Fibroblast of skin of left biceps (primary cell): Measurements from ENCODE around the gene CSF3.
"Not testable (repeated sequence)": the region's sequence is repeated elsewhere in the genome, so short reads cannot be mapped to it uniquely, and the experiment has no call there.

Experiments used
- DNase-seq, 2 experiments: peaks; one replicate each; pipeline ENCODE4 v3.0.0-alpha.2; 2013; ENCODE audit warnings: low read depth in 2 of 2

The CSF3 gene

DNA sequence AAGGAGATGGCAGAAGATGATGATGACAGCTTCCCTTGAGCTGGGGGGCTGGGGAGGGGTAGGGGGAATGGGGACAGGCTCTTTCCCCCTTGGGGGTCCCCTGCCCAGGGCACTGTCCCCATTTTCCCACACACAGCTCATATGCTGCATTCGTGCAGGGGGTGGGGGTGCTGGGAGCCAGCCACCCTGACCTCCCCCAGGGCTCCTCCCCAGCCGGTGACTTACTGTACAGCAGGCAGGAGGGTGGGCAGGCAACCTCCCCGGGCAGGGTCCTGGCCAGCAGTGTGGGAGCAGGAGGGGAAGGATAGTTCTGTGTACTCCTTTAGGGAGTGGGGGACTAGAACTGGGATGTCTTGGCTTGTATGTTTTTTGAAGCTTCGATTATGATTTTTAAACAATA is 17.7 kb upstream of the CSF3 start:
- DNase-seq = no peak

DNA sequence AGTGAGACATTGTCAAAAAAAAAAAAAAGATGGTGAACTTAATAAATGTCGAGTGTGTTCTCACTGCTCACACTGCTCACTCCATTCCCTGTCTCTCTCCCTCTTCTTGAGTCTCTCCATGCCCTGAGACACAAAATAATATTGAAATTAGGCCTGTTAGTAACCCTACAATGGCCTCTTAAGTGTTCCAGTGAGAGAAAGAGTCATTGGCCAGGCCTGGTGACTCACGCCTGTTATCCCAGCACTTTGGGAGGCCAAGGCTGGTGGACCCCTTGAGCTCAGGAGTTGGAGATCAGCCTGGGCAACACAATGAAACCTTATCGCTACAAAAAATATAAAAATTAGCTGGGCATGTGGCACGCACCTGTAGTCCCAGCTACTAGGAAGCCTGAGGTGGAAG is 16.2 kb upstream of the CSF3 start:
- DNase-seq = no peak

DNA sequence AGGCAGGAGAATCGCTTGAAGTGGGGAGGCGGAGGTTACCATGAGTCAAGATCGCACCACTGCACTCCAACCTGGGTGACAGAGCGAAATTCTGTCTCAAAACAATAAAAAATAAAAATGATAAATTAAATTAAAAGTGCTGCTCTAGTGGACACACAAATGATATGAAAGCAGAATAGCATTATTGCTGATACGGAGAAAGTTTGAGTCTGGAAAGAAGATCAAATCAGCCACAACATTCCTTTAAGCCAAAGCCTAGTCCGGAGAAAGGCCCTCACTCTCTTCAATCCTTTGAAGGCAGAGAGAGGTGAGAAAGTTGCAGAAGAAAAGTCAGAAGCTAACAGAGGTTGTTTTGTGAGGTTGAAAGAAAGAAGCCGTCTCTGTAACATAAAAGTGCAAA is 15.1 kb upstream of the CSF3 start:
- DNase-seq = no peak

DNA sequence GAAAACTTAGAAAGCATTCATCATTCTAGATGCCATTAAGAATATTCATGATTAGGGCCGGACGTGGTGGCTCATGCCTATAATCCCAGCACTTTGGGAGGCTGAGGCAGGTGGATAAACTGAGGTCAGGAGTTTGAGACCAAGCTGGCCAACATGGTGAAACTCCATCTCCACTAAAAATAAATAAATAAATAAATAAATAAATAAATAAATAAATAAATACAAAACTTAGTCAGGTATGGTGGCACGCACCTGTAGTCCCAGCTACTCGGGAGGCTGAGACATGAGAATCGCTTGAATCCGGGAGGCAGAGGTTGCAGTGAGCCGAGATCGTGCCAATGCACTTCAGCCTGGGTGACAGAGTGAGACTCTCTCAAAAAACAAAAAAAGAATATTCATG is 13.9 kb upstream of the CSF3 start:
- DNase-seq = not testable (repeated sequence)

DNA sequence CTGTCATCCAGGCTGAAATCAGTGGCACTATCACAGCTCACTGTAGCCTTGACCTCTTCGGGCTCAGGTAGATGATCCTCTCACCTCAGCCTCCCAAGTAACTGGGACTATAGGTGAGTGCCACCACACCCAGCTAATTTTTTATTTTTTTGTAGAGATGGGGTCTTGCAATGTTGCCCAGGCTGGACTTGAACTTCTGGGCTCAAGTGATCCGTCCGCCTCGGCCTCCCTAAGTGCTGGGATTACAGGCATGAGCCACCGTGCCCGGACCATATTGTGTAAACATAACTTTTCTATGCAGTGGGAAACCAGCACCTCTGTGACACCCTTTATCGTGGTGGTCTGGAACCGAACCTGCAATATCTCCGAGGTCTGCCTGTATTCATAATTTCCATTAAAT is 11.2 kb upstream of the CSF3 start:
- no peak for DNase-seq

DNA sequence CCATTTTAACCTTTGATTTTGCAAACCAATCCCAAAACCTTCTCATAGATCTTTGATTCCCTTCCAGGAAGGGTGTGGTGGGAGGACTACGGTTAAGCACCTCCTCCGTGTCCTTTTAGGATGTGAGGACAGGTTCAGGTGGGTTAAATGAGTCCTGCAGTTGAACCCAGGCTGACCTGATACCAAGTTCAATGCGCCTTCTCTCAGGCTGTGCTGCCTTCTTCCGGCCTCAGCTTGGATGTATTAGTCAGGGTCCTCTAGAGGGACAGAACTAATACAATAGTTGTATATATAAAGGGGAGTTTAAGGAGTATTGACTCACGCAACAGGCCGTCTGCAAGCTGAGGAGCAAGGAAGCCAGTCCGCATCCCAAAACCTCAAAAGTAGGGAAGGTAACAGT is 10.5 kb upstream of the CSF3 start:
- no peak for DNase-seq

DNA sequence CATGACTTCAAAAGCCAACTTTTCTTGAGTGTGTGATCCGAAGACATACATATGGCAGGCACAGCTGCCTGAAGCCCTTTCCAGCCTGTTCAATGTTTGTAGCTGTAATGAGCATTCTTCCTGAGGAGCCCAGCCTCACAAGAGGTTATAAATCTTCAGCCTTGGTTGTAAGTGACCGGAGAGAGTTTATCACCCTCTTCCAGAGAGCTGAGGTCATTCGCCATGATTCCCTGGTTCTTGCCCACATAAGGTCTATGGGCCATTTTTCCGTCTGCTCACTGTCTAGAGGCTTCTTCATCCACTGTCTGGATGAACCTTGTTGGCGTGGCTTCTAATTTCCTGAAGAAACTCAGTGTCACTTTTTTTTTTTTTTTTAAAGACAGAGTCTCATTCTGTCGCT is 9.7 kb upstream of the CSF3 start:
- no peak for DNase-seq

DNA sequence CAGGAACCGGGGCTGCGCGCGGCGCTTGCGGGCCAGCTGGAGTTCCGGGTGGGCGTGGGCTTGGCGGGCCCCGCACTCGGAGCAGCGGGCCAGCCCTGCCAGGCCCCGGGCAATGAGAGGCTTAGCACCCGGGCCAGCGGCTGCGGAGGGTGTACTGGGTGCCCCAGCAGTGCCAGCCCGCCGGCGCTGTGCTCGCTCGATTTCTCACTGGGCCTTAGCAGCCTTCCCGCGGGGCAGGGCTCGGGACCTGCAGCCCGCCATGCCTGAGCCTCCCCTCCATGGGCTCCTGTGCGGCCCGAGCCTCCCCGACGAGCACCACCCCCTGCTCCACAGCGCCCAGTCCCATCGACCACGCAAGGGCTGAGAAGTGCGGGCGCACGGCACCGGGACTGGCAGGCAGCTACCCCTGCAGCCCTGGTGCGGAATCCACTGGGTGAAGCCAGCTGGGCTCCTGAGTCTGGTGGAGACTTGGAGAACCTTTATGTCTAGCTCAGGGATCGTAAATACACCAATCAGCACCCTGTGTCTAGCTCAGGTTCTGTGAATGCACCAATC is 4.2 kb upstream of the CSF3 start:
- DNase-seq = not testable (repeated sequence)

DNA sequence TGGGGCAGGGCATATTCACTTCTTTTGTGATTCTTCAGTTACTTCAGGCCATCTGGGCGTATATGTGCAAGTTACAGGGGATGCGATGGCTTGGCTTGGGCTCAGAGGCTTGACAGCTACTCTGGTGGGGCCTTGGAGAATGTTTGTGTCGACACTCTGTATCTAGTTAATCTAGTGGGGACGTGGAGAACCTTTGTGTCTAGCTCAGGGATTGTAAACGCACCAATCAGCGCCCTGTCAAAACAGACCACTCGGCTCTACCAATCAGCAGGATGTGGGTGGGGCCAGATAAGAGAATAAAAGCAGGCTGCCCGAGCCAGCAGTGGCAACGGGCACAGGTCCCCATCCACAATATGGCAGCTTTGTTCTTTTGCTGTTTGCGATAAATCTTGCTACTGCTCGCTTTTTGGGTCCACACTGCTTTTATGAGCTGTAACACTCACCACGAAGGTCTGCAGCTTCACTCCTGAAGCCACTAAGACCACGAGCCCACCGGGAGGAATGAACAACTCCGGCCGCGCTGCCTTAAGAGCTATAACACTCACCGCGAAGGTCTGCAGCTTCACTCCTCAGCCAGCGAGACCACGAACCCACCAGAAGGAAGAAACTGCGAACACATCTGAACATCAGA is 3.1 kb upstream of the CSF3 start:
- DNase-seq = not testable (repeated sequence)

DNA sequence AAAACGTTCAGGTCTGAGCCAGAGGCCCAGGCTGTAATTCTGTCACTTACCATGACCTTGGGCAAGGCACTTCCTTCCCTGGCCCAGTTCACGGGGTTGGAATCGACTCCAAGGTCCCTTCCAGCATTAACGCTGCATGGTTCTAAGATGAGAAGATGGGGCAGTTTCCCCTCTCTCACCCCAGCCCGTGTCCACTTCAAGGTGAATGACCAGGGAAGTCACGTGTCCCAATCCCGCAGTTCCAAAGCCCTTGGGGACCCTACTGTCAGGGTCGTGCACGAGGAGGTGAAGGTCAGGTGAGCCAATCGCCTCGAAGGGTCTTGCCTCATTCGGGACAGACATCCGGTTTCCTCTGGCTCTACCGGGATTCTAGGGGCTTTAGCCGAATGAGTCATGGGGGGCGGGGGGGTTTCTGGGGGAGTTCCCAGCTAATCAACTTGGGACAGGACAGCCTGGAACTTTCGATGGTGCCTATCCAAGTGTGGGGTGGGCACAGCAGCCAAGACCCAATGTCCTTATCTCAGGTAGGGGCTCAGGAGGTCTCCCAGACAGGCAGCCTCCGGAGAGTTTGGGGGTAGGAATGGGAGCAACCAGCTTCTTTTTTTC is 762 bp upstream of the CSF3 start:
- no peak for DNase-seq

DNA sequence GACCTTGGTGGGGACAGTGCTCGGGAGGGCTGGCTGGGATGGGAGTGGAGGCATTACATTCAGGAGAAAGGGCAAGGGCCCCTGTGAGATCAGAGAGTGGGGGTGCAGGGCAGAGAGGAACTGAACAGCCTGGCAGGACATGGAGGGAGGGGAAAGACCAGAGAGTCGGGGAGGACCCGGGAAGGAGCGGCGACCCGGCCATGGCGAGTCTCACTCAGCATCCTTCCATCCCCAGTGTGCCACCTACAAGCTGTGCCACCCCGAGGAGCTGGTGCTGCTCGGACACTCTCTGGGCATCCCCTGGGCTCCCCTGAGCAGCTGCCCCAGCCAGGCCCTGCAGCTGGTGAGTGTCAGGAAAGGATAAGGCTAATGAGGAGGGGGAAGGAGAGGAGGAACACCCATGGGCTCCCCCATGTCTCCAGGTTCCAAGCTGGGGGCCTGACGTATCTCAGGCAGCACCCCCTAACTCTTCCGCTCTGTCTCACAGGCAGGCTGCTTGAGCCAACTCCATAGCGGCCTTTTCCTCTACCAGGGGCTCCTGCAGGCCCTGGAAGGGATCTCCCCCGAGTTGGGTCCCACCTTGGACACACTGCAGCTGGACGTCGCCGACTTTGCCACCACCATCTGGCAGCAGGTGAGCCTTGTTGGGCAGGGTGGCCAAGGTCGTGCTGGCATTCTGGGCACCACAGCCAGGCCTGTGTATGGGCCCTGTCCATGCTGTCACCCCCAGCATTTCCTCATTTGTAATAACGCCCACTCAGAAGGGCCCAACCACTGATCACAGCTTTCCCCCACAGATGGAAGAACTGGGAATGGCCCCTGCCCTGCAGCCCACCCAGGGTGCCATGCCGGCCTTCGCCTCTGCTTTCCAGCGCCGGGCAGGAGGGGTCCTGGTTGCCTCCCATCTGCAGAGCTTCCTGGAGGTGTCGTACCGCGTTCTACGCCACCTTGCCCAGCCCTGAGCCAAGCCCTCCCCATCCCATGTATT is 1.1 kb downstream of the CSF3 start:
- DNase-seq = no peak

DNA sequence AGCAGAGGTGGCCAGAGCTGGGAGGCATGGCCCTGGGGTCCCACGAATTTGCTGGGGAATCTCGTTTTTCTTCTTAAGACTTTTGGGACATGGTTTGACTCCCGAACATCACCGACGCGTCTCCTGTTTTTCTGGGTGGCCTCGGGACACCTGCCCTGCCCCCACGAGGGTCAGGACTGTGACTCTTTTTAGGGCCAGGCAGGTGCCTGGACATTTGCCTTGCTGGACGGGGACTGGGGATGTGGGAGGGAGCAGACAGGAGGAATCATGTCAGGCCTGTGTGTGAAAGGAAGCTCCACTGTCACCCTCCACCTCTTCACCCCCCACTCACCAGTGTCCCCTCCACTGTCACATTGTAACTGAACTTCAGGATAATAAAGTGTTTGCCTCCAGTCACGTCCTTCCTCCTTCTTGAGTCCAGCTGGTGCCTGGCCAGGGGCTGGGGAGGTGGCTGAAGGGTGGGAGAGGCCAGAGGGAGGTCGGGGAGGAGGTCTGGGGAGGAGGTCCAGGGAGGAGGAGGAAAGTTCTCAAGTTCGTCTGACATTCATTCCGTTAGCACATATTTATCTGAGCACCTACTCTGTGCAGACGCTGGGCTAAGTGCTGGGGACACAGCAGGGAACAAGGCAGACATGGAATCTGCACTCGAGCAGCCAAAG is 2.3 kb downstream of the CSF3 start:
- no peak for DNase-seq

DNA sequence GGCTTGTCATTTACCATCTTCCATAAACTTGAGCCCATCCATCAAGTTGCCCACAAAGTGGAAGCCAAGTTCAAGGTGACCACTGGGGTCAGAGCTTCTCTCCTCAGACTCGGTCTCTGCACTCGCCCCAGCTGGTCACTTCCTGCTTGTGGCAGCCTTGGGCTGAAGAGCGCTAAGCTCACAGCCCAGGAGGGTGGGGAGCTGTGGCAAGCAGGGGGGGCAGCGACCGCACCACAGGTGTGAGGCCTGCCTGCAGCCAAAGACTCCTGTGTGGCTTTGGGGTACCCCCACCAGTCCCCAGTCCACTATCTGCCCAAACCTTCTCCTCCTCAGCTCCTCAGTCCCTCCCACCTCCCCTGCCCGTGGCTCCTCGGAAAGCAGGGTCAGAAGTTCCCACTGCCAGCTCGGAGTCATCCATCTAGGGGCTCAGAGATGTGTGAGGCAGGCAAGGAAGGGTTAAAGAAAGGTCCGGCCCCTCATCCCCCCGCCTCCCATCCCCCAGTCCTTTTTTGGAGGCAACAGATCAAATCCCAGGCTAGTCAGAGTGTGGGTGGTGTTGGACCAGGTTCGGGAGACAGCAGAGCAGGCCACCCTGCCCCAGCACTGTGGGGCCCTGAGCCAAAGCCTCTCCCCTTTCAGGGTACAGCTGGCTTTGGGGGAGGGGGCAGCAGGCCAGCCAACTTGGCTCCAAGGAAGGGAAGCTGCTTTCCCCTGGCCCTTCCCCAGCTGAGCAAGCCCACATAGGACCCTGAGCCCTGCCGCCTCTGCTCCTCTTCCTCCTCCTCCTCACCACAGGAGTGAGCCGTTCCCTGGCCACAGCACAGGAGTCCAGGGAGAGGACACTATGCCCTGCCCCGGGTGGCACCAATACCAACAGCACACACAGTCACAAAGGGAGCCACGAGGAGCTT is 3.2 kb downstream of the CSF3 start:
- no peak for DNase-seq

DNA sequence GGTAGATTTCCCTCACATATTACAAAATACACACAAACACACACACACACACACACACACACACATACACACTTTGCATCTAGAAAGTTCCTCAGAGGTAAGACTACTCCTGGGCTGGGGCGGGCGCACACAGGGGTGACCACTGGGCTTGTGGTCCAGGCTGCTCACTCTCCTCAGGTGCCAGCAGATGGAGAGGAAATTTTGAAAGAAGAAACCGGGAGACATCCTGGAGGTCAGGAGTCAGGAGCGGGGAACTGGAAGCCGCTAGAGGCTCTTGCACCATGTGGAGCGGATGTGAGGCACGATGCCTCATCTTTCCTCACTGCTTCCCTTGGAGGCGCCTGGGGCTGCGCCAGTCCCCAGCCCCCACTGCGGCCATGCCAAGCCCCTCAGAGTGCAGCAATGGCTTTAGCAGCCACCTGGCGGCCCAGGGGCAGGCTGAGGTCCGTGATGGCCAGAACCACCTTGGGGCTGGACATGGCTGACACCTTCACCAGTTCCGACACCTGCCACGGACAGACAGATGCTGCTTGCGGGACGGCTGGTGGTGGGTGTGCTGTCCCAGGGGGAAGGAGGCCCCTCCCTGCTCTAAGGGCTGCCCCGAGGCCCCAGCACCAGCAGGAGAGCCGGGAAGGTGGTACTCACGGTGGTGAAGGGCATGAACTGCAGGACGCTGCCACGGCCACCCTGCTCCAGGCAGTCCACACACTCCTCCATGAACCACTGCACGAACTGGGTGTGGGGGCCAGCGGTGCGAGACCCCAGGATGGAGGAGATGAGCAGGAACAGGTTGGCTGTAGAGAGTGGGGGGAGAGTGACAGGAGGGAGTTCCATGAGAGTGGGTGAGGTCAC is 4.1 kb downstream of the CSF3 start:
- no peak for DNase-seq

DNA sequence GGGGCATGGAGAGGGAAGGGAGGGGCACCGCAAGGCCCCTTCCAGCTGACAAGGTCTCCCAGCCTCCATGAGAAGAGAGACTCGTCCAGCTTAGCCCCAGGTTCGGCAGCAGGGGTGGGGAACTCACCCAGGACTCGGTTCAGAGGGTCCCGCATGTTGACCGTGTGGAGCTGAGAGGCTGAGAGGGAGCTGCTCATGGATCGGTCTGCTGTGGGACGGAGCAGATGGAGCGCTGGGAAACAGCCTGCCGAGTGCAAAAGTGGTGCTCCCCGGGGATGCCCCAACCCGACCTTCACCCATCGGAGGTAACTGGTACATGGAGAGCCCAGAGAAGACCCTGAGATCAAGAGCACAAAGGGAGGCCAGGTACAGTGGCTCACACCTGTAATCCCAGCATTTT is 4.9 kb downstream of the CSF3 start:
- no peak for DNase-seq

DNA sequence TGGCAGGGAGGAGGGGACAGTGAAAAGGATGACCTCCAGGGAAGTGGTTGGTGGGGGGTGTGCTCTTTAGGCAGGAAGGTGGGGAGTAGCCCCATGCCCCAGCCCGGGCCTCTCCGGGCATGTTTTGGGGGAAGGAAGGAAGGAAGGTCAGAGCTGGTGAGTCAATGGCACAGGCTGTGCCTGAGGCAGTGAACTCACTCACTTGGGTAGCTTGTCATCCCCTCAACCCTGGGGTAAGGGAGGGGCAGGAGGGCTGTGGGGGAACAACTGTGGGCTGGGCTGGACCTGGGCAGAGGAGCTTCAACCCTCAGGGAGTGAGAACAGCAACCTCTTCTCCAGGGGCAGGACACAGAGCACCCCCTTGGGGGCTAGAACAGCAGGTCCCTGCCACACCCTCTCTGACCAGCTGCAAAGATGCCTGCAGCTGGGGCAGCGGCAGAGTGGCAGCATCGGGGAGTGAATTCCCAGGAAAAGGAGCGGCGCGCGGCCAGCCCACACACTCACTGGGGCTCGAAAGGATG is 6.3 kb downstream of the CSF3 start:
- no peak for DNase-seq

DNA sequence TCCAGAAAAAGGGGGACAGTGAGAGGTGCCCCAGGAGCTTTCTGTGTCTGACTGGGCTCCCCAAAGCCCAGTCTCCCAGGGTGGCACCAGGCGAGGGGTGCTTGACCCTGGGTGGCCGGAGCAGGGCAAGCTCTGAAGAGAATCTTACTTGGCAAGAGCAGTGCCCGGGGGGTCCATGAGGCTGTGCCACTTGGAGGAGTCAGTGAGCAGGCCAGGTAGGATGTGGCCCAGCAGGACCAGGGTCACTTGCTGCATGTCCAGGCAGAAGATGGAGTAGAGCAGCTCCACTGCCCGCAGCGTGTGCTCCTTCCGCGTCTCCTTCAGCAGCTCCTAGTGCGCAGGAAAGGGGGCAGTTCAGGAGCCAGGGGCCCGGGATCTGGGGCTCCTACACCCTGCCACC is 7.3 kb downstream of the CSF3 start:
- DNase-seq = no peak

DNA sequence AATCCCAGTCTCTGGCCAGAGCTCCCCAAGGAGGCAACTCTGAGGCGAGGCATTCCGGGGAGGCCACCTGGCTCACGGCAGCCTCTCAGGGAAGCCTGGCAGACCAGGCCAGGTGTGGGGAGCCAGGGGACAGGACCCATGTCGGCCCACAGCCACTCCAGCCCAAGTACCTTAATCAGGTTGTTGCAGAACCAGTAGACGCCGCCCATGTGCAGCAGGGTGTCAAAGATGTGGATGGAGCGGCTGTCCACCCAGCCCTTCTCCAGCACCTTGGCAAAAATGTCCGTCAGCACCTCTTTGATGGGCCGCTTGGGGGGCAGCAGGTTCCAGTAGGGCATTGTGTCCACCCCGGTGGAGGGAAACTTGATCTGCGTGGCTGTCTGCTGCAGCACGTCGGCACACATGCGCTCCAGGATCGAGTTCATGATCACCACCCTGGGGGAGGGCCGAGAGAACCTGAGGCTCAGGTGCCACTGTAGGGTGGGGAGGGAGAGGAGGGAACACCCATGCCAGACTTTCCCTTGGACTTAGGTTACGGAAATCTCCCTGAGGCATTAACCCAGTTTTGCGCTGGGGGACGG is 7.8 kb downstream of the CSF3 start:
- DNase-seq = no peak

DNA sequence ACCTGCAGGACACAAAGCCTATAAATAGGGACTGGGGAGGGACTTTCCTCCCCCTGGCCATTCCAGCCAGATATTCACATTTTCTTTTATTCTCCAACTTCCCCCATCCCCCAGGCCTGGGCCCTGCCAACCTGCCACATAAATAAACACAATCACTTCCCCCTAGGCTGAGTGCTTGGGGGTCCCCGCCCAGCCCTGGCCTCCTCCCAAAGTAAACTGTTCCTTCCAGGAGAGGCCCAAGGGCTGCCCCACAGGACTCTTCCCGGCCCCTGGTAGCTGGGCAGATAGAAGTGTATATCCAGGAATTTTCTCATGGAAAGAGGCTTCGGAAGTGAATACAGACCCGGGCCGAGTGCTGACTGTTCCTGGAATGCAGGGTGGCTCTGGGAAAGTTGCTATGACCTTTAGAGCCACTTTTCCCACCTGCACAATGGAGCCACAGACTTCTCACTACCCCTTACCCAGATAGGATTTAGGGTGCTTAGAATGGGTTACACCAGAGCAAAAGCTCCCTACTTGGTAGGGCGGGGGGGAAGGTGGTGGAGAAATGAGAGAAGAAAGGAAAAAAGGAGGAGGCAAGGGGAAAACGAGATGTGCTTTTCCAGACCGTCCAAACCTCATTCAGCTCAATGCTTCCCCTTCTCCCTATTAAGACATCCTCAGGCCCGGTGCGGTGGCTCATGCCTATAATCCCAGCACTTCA is 8.5 kb downstream of the CSF3 start:
- DNase-seq = no peak
